MM.1S (cell line): ENCODE results near the gene SIK2.

Experiments
- CTCF ChIP-seq: fragments of 300-600 bp; sonication (generic); IDR thresholded peaks from 2 replicates; pipeline ENCODE4 v1.5.1; 2016; ENCODE audit warnings: antibody characterized with exemption, low read length, mixed read lengths
- EZH2 ChIP-seq: fragments of 300-600 bp; sonication (generic); optimal IDR thresholded peaks from 2 replicates; pipeline ENCODE3; 2017; ENCODE audit warnings: low read depth, mild to moderate bottlenecking, antibody characterized with exemption, low read length, mixed read lengths

- TF ChIP-seq CTCF (no peak), EZH2 (no peak)
Measured at GRCh38 chr11:111620518-111620917, 18.3 kb downstream of the SIK2 start.
